Endothelial cell of umbilical vein (primary cell): Measurements from ENCODE around the gene ATP1A4. TPM values are rescaled to one million over a fixed set of nuclear protein-coding genes. Genes with fewer than 3 reads are reported as not detected.

Experiments used
- BruUV-seq: library from RNA; stranded (reverse); fragments of 400-500 nt; replicated peaks from 2 replicates; lab custom pipeline; 2021; lab: Mats Ljungman, UMichigan
- CTCF ChIA-PET: fragments of 300-600, 350-600 bp; sonication (Branson Sonifier 250); formaldehyde crosslinking; loops from one replicate; lab custom pipeline; 2021; ENCODE audit warnings: antibody characterized with exemption, inconsistent platforms; lab: Charles Lee
- POLR2A ChIA-PET: fragments of 300-600, 350-600 bp; sonication (Branson Sonifier 250); formaldehyde crosslinking; loops from one replicate; lab custom pipeline; 2021; ENCODE audit warnings: antibody characterized with exemption, inconsistent platforms; lab: Charles Lee
- DNase-seq: peaks from one replicate; pipeline ENCODE4 v3.0.0-alpha.2; 2011; ENCODE audit warnings: low read depth, low spot score
- FAIRE-seq: peaks from 2 replicates; lab custom pipeline; 2011; peaks lifted over from hg19 to GRCh38; lab: Jason Lieb, UNC
- H2AFZ ChIP-seq: 2 replicates; pipeline ENCODE4 v1.6.0; 2012; ENCODE audit warnings: low read depth, low read length, control low read depth, inconsistent platforms
- H3K27ac ChIP-seq: 2 replicates; pipeline ENCODE4 v1.5.1; 2011; ENCODE audit warnings: low read depth, mild to moderate bottlenecking, control low read depth, low read length, moderate library complexity; ENCODE audit not compliant: insufficient read depth
- H3K27me3 ChIP-seq, 2 experiments: 2 replicates each; pipeline versions ENCODE4 v1.6.0 to v1.6.1; 2011; ENCODE audit warnings: low read length in 2 of 2, mixed read lengths in 1 of 2; ENCODE audit not compliant: control insufficient read depth in 2 of 2, insufficient read depth in 2 of 2
- H3K36me3 ChIP-seq, 2 experiments: 2 replicates in 1 of 2; 3 replicates in 1 of 2; pipeline ENCODE4 v1.5.1; 2011; ENCODE audit warnings: low read length in 2 of 2, mild to moderate bottlenecking in 1 of 2, moderate library complexity in 1 of 2; ENCODE audit not compliant: control insufficient read depth in 2 of 2, insufficient read depth in 2 of 2; ENCODE audit errors: extremely low read depth in 1 of 2
- H3K4me1 ChIP-seq: 3 replicates; pipeline ENCODE4 v1.5.1; 2011; ENCODE audit warnings: mild to moderate bottlenecking, low read length; ENCODE audit not compliant: control insufficient read depth, insufficient read depth; ENCODE audit errors: extremely low read depth
- H3K4me2 ChIP-seq: 2 replicates; pipeline ENCODE4 v1.6.1; 2011; ENCODE audit warnings: low read length, control low read depth, mixed read lengths; ENCODE audit not compliant: insufficient read depth
- H3K4me3 ChIP-seq, 3 experiments: fragments of 200-600 bp in 1 of 3; sonication (generic), shearing (Covaris generic) in 1 of 3; replicated peaks in 1 of 3; 2 replicates each; pipeline ENCODE4 v1.5.1; 2011 to 2016; ENCODE audit warnings: control low read depth in 3 of 3, low read length in 3 of 3, mild to moderate bottlenecking in 2 of 3, inconsistent platforms in 1 of 3, low read depth in 1 of 3, moderate library complexity in 1 of 3; ENCODE audit not compliant: insufficient read depth in 1 of 3
- H3K79me2 ChIP-seq: 2 replicates; pipeline ENCODE4 v1.6.0; 2012; ENCODE audit warnings: low read length, inconsistent platforms; ENCODE audit not compliant: control insufficient read depth, insufficient read depth
- H3K9ac ChIP-seq: replicated peaks from 2 replicates; pipeline ENCODE3; 2011; ENCODE audit warnings: low read length, control low read depth; ENCODE audit not compliant: insufficient read depth; ENCODE audit errors: extremely low read depth
- H3K9me1 ChIP-seq: replicated peaks from 3 replicates; pipeline ENCODE4 v1.6.0; 2011; ENCODE audit warnings: mild to moderate bottlenecking, low read length; ENCODE audit not compliant: control insufficient read depth, insufficient read depth; ENCODE audit errors: extremely low read depth
- H3K9me3 ChIP-seq: replicated peaks from 2 replicates; pipeline ENCODE4 v1.5.1; 2012; ENCODE audit warnings: low read length, inconsistent platforms; ENCODE audit not compliant: control insufficient read depth, insufficient read depth
- H4K20me1 ChIP-seq: replicated peaks from 2 replicates; pipeline ENCODE3; 2011; ENCODE audit warnings: mild to moderate bottlenecking, low read length; ENCODE audit not compliant: control insufficient read depth, insufficient read depth; ENCODE audit errors: extremely low read depth
- EZH2 ChIP-seq: IDR thresholded peaks from 2 replicates; pipeline ENCODE4 v1.6.1; 2012; ENCODE audit warnings: borderline replicate concordance, low read depth, mild to moderate bottlenecking, moderate library complexity, low read length, inconsistent platforms; ENCODE audit not compliant: severe bottlenecking
- FOS ChIP-seq: IDR thresholded peaks from 2 replicates; pipeline ENCODE4 v1.6.1; 2011; ENCODE audit warnings: mild to moderate bottlenecking, low read length, moderate library complexity, borderline replicate concordance; ENCODE audit not compliant: insufficient read depth
- GATA2 ChIP-seq: IDR thresholded peaks from 2 replicates; pipeline ENCODE4 v1.7.0; 2011; ENCODE audit warnings: low read depth, mild to moderate bottlenecking, moderate library complexity, mixed read lengths, low read length; ENCODE audit not compliant: insufficient read length, insufficient read depth
- JUN ChIP-seq: IDR thresholded peaks from 2 replicates; pipeline ENCODE4 v1.6.1; 2011; ENCODE audit warnings: borderline replicate concordance, low read depth; ENCODE audit not compliant: insufficient read length, insufficient read depth
- MYC ChIP-seq: IDR thresholded peaks from one replicate; pipeline ENCODE4 v1.6.1; 2011; ENCODE audit warnings: mild to moderate bottlenecking, low read depth, low read length
- POLR2A ChIP-seq: IDR thresholded peaks from 2 replicates; pipeline ENCODE4 v1.6.1; 2012; ENCODE audit warnings: low read depth, mild to moderate bottlenecking, control low read depth, low read length
- POLR2AphosphoS5 ChIP-seq: IDR thresholded peaks from 2 replicates; pipeline ENCODE4 v1.6.1; 2012; ENCODE audit warnings: low read depth, mild to moderate bottlenecking, control low read depth, low read length, moderate library complexity; ENCODE audit not compliant: insufficient read depth
- dilution Hi-C: fragments of 300-500 bp; cut with MboI; formaldehyde crosslinking; loops from one replicate; pipeline ENCODE4 v1.15.0; 2019; ENCODE audit warnings: low sequenced_read_pairs; ENCODE audit not compliant: extremely low pct_ligation_motif_present
- intact Hi-C: fragments of 100-400 bp; cut with micrococcal nuclease; formaldehyde crosslinking; loops from one replicate; pipeline ENCODE4 v1.10.0; 2022
- polyA plus RNA-seq, 4 experiments: library from polyadenylated mRNA; depleted of rRNA in 3 of 4; stranded (reverse) in 3 of 4; unstranded in 1 of 4; fragments of >200 nt; gene quantifications; 2 replicates each; pipeline versions ENCODE4 v1.2.1 to v1.2.3, GENCODE V29; 2011 to 2012; ENCODE audit warnings: missing spikeins in 1 of 4
- total RNA-seq: library from RNA; stranded (reverse); gene quantifications from 2 replicates; pipeline ENCODE4 v1.2.3, GENCODE V29; 2021
- TF ChIP-seq, protein P1 (sequence below): IDR thresholded peaks from 2 replicates; pipeline ENCODE4 v1.6.1; 2011; ENCODE audit not compliant: insufficient read depth, insufficient read length
- TF ChIP-seq, protein P2 (sequence below), 2 donors: IDR thresholded peaks; 1 replicate in 1 of 2; 2 replicates in 1 of 2; pipeline ENCODE4 v1.5.1; 2011; ENCODE audit warnings: low read length in 2 of 2, mild to moderate bottlenecking in 2 of 2, moderate library complexity in 2 of 2, control low read depth in 1 of 2, inconsistent platforms in 1 of 2, low read depth in 1 of 2; ENCODE audit not compliant: insufficient read depth in 1 of 2; ENCODE audit errors: extremely low read depth in 1 of 2

Gene ATP1A4
- total and polyA plus RNA-seq, 2 donors (not counting 3 experiments of a cell fraction or from before 2014, with no cell fraction given): not detected

DNA sequence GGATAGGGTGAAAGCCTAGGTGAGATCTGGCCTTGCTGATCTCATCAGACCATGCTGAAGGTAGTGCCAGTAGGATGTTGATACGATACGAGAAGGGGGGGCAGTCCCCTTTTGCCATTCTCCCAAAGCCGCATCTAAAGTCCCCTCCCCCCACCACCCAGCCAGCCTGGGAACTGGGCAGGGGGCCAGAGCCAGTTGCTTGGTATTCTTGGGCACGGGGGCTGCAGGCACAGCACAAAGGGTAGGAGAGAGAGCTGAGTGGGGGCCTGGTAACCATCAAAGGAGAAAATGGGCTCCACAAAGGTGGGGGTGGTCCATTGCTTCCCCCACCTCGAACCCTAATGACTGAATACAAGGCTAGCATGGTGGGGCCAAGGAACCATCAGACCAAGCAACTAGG is 59.2 kb downstream of the ATP1A4 start:
- DNase-seq: no peak
- no TSS peak for BruUV-seq
- dilution Hi-C loops: no loop called here
- H3K9me3 ChIP-seq: no peaks in the 10 kb centered on the region
- H3K9ac ChIP-seq: no peak overlapping the region
- H3K9me1 ChIP-seq: no peaks in the 10 kb centered on the region
- FAIRE-seq: no peak
- no peak overlapping the region for H3K4me3 ChIP-seq
- no peak overlapping the region for H2AFZ ChIP-seq
- ChIA-PET CTCF (interaction anchor here (1.1 to 13.4 kb wide), 3 partner anchors 9 to 41 kb away, joined by 4 to 183 read pairs (median 65); no protein-coding TSS in a partner anchor), POLR2A (no interaction called here)
- H3K79me2 ChIP-seq: peaks cover 62% of the 10 kb centered on the region
- no peak overlapping the region for H3K27ac ChIP-seq
- peaks cover 37 to 45% of the 10 kb centered on the region in 2 experiments for H3K36me3 ChIP-seq
- H4K20me1 ChIP-seq: no peaks in the 10 kb centered on the region
- peaks cover 43% of the 10 kb centered on the region for H3K4me1 ChIP-seq
- intact Hi-C loops: no loop called here
- no peaks in the 10 kb centered on the region for H3K27me3 ChIP-seq
- no peak overlapping the region for H3K4me2 ChIP-seq
- no peak for TF ChIP-seq EZH2
- TF ChIP-seq MYC: no peak
- no peak for TF ChIP-seq POLR2A
- TF ChIP-seq, protein P1, sequence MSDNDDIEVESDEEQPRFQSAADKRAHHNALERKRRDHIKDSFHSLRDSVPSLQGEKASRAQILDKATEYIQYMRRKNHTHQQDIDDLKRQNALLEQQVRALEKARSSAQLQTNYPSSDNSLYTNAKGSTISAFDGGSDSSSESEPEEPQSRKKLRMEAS: no peak
- TF ChIP-seq, protein P2, sequence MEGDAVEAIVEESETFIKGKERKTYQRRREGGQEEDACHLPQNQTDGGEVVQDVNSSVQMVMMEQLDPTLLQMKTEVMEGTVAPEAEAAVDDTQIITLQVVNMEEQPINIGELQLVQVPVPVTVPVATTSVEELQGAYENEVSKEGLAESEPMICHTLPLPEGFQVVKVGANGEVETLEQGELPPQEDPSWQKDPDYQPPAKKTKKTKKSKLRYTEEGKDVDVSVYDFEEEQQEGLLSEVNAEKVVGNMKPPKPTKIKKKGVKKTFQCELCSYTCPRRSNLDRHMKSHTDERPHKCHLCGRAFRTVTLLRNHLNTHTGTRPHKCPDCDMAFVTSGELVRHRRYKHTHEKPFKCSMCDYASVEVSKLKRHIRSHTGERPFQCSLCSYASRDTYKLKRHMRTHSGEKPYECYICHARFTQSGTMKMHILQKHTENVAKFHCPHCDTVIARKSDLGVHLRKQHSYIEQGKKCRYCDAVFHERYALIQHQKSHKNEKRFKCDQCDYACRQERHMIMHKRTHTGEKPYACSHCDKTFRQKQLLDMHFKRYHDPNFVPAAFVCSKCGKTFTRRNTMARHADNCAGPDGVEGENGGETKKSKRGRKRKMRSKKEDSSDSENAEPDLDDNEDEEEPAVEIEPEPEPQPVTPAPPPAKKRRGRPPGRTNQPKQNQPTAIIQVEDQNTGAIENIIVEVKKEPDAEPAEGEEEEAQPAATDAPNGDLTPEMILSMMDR (IDR thresholded peaks at IDR 0.05; ENCODE audit: extremely low read depth in 1 of 2, insufficient read depth in 1 of 2, low read depth in 1 of 2, low read length in 2 of 2): no peak
- no peak for TF ChIP-seq GATA2
- TF ChIP-seq FOS: no peak
- TF ChIP-seq JUN: no peak
- no peak for TF ChIP-seq POLR2AphosphoS5
